GM12872 (cell line): ENCODE measurements around the gene REL.

Source experiments
- CTCF ChIP-seq: IDR thresholded peaks from 3 replicates; pipeline ENCODE4 v1.5.1; 2011; ENCODE audit warnings: low read depth, mild to moderate bottlenecking, low read length, moderate library complexity; ENCODE audit not compliant: insufficient read depth

The REL gene

GRCh38 chr2:60899230-60899891 lies 18.0 kb downstream of the REL start:
- no peak for TF ChIP-seq CTCF

GRCh38 chr2:60899892-60900249 lies 18.5 kb downstream of the REL start:
- TF ChIP-seq CTCF: no peak

- no peak for TF ChIP-seq CTCF
Measured at GRCh38 chr2:60906395-60906794, 25.0 kb downstream of the REL start.

GRCh38 chr2:60907329-60907728 lies 26.0 kb downstream of the REL start:
- TF ChIP-seq CTCF: no peak

GRCh38 chr2:60925994-60926740 lies 44.8 kb downstream of the REL start:
- TF ChIP-seq CTCF: no peak

- no peak for TF ChIP-seq CTCF
Measured at GRCh38 chr2:60926741-60927552, 45.6 kb downstream of the REL start.

GRCh38 chr2:60932954-60933353 lies 51.6 kb downstream of the REL start:
- TF ChIP-seq CTCF: no peak
